Erythroblast (primary cell): ENCODE measurements around the gene HOXC4.
A peak's percentile ranks its signal among the peaks of the same experiment; 100 is the strongest.

Experiments
- DNase-seq, 2 experiments: peaks; one replicate each; lab custom pipeline; 2025; lab: John Stamatoyannopoulos, UW
- GATA1 ChIP-seq: IDR thresholded peaks from 2 replicates; pipeline ENCODE4 v1.6.1; 2011; ENCODE audit warnings: low read depth, mild to moderate bottlenecking, control low read depth, low read length, moderate library complexity
- POLR2A ChIP-seq: IDR thresholded peaks from 2 replicates; pipeline ENCODE4 v1.6.1; 2011; ENCODE audit warnings: mild to moderate bottlenecking, low read length

Gene HOXC4

DNA sequence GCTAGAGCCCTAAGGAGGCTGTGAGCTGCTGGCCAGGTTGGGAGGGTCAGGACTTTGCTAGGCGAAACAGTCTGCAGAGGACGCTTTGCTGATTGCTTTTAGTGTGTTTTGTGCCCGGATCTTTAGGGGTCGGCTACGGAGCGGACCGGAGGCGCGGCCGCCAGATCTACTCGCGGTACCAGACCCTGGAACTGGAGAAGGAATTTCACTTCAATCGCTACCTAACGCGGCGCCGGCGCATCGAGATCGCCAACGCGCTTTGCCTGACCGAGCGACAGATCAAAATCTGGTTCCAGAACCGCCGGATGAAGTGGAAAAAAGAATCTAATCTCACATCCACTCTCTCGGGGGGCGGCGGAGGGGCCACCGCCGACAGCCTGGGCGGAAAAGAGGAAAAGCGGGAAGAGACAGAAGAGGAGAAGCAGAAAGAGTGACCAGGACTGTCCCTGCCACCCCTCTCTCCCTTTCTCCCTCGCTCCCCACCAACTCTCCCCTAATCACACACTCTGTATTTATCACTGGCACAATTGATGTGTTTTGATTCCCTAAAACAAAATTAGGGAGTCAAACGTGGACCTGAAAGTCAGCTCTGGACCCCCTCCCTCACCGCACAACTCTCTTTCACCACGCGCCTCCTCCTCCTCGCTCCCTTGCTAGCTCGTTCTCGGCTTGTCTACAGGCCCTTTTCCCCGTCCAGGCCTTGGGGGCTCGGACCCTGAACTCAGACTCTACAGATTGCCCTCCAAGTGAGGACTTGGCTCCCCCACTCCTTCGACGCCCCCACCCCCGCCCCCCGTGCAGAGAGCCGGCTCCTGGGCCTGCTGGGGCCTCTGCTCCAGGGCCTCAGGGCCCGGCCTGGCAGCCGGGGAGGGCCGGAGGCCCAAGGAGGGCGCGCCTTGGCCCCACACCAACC lies 23.9 kb upstream of the HOXC4 start:
- DNase-seq: no peak
- TF ChIP-seq GATA1 (no peak), POLR2A (no peak)

DNA sequence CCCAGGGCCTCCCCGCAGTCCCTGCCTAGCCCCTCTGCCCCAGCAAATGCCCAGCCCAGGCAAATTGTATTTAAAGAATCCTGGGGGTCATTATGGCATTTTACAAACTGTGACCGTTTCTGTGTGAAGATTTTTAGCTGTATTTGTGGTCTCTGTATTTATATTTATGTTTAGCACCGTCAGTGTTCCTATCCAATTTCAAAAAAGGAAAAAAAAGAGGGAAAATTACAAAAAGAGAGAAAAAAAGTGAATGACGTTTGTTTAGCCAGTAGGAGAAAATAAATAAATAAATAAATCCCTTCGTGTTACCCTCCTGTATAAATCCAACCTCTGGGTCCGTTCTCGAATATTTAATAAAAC lies 23.2 kb upstream of the HOXC4 start:
- no peak for DNase-seq
- TF ChIP-seq GATA1: no peak
- no peak for TF ChIP-seq POLR2A

DNA sequence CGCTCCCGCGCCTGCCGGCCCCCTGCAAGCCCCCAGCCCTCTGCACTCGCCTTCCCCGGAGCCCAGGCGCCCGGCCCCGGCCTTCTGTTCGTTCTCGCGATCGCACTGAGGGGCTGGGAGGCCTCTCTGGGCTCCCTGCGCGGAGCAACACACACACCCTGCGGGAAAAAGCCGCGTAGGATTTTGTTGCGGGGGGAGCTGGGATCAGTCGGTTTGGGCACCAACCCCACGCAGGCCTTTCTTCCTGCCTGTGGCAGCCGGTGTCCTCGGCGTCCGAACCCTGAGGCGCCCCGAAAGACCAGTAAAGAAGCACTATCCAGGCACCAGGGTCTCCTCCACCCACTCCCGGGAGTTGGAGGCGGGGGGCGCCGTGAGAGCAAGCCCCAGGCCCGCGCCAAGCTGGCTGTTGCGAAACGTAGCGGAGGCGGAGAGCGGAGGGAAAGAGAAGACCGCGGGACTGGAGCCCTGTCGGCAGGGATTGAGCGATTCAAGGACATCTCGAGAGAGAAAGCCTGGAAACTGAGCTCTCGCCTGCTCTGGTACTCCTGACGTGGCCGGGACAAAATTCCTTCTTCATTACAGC lies 22.7 kb upstream of the HOXC4 start:
- TF ChIP-seq GATA1 (no peak), POLR2A (no peak)
- DNase-seq: no peak

DNA sequence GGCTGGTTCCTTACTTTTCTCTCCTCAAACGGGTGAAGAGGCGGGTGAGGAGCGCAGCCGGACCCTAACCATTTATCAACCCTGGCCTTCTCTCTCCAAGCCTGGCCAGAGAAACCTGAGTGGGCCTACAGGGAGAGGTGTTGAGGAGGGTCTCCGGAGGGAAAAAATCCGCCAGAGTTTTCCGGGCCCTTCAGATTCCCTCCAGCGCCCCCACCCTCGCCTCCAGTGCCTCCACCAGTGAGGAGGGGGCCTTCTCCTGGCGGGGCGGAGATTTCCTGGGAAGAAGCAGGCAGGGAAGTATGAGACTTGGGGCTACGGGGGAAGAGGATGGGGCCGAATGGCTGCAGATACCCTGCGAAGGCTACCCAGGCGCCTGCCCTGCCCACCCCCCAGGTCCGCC lies 22.2 kb upstream of the HOXC4 start:
- no peak for DNase-seq
- TF ChIP-seq POLR2A (no peak), GATA1 (no peak)

DNA sequence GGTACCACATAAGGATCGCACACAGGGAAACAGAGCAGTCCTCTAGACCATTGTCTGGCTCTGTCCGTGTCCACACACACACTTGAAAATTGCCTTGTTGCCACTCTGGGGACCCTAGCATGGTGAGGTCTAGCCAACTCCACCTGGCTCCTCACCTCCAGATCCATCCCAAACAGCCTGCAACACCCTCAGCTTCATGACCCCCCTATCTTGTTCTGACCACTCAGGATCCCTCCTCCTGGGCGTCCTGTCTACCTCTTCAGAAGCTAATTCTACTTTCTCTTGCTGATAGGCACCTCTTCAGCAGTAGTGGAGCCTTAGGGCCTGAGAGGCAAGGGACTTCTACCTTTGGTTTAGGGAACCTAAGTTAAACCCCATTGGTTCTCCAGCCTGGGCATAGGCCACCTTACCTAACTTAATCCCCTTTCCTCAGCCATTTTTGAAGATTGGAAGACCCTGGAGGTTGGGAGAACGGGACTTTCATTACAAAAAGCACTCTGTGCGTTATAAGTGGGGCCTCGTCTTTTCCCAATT lies 21.5 kb upstream of the HOXC4 start:
- no peak for DNase-seq
- TF ChIP-seq GATA1: no peak
- TF ChIP-seq POLR2A: no peak

DNA sequence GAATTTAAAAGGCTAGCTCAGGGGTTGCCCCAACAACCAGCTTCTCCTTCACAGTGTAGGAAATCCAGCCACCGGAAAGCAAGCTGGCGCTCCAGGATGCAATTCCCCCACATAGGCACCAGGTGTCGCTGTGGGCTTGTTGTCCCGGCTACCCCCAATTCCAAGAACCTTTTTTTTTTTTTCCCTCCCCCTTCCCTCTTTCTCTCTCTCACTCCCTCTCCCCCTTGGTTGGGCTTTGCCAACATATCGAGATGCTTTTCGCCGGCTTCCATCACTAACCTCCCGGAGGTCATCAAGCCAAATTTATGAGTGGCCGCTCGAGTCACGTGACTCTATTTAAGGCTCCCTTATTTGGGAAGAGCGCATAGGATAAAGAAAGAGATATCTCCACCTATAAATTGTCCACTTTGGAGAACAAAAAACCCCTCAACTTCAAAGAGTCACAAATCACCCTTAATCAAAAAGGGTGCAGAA lies 21.0 kb upstream of the HOXC4 start, which contains the start of gene HOXC5:
Gene HOXC5 (plus strand): TSS at position 424 of the 474 bp plus-strand sequence. CDS start 73 bp downstream, outside the sequence.
- TF ChIP-seq POLR2A (no peak), GATA1 (no peak)
- peak; percentile 67 to 80 for DNase-seq

DNA sequence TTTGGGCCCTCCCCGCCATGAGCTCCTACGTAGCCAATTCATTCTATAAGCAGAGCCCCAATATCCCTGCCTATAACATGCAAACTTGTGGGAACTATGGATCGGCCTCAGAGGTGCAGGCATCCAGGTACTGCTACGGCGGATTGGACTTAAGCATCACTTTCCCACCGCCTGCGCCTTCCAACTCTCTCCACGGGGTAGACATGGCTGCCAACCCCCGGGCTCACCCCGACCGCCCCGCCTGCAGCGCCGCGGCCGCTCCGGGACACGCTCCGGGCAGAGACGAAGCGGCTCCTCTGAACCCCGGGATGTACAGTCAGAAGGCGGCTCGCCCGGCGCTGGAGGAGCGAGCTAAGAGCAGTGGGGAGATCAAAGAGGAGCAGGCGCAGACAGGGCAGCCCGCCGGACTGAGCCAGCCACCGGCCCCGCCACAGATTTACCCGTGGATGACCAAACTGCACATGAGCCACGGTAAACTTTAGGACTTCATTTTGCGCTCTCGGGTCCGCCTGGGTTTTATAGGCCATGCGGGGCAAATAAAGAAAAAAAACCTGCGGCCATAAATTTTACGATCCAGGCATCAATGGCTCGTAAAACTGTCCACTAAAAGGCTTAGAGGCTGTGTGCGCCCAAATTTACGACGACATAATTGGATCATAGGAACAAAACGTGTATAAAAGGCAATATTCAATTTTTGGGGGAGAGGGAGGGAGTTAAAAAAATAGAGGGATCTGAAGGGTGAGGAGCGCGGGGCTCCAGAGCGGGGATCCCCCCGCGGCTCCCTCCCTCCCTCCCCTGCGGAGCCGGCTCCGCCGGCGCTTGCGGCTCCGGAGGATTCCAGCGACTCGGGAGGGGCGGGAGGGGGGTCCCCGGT lies 20.3 kb upstream of the HOXC4 start:
- DNase-seq: no peak
- TF ChIP-seq GATA1 (no peak), POLR2A (no peak)

DNA sequence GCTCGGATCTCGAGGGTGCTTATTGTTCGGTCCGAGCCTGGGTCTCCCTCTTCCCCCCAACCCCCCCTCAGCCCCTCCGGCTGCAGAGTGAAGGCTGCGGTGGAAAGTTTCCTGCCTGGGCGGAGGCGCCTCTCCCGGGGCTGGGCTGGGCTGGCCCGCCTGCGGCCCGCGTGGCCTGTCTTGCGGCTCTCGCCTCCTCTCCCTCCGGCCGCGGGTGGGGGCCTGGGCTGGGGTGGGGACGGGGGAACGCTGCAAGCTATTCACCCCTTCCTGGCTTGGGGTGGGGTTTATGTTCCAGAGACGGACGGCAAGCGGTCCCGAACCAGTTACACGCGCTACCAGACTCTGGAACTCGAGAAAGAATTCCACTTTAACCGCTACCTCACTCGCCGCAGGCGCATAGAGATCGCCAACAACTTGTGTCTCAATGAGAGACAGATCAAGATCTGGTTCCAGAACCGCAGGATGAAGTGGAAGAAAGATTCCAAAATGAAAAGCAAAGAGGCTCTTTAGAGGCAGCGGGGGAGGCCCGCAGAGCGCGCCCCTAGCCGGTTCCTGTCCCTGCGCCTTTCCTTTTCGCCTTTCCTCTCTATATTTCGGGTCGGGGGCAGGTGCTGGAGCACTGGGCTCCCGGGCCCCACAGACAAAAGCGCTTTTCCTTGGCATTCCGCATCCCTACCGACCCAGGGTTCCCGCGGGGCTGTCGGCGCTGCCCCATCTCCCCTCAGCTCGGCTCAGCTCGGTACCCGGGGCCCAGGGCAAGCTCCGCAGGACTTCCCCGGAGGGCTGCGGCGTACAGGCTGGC lies 19.5 kb upstream of the HOXC4 start:
- no peak for DNase-seq
- TF ChIP-seq POLR2A: no peak
- TF ChIP-seq GATA1: no peak

DNA sequence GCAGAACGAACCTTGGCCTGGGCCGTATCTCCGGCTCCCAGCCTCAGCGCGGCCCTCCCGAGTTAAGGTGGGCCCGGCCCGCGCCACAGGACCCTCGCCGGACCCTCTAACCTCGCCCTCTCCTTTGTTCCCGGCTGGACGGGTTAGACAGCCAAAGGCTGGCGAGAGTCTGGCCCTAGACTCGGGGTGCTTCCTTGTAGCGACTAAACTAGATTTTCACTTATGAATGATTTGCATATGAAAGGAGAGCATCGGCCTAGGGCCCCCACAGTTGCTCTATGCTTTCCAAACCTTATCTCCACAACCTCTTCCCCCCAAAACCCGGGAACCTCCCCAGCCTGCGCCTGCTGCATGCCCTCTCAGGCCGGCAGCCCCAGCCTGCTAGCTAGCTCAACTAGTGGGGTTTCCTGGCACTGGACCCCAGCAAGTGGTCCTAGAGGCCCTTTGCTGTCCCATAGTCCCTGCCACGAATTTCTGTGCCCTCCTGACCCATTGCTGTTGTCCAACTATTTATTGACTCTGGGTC lies 18.8 kb upstream of the HOXC4 start:
- TF ChIP-seq GATA1 (no peak), POLR2A (no peak)
- no peak for DNase-seq

DNA sequence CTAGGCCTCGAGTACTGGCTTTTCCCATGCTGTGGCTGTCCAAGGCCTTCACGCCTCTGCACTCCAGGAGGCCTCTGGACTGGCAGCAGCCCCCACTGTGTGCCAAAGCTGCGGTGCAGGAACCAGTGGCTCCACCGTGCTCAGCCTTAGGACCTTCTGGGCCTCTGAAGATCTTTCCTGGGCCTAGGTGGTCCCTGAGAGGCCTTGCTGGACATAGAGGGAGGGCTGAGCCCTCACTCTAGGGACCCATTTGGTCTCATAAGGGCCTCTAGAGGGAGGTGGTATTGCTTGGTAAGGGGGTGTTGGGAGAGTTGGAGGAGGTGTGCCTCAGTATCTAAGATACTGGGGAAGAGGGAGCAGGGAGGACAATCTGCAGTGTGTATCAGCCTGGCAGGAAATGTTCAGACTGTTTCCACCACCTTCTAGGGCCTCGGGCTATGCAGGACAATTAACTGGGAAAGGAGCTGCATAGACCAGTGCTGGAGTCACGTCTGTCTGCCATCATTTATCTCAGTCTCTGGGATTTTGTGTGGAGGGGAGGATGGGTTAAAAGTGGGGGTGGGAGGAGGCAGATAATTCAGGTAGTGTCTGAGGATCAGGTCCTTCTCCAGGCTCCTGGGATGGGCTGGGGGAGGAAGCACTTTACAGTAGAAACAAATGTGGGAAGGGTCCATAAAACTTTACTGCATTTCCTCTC lies 17.9 kb upstream of the HOXC4 start:
- TF ChIP-seq POLR2A: no peak
- TF ChIP-seq GATA1: no peak
- no peak for DNase-seq

DNA sequence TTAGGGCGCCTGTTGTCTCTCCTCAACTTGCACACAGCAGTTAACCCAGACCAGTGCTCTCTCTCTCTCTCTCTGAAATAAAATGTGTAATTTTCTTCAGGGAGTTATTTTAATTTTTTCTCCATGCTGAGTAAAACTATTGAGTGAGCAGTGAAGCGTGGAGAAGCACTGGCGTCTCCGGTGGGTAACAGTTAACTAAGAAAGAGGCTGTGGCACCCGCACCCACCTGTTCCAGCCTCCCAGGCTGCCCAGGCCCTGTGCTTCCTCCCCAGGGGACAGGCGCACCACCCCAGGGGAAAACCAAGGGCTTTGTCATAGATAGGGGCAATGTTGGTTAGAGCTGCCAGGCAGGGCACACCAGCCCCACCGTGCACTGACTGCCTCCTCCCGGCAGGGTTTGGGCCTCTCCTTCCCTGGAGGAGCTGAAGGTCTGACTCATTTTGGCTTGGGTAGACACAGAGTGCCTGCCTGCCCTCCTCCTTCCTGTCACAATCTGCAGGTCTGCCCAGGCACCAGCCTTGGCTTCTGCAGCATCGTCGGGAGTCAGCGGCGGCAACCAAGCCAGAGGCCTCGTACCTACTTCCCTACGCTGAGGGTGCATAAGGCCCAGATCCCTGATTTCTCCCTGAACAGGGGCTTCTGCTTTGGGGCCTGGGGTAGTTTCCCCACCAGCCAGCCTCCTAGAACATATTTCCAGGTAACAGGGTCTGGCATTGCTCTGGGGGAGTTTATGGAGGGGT lies 16.8 kb upstream of the HOXC4 start:
- TF ChIP-seq POLR2A (no peak), GATA1 (no peak)
- no peak for DNase-seq
